Measurements from ENCODE around the gene CARF. TPM values are rescaled to one million over a fixed set of nuclear protein-coding genes. Genes with fewer than 3 reads are reported as not detected.

The CARF gene
- total and polyA plus RNA-seq, 2 donors (not counting 3 experiments of a cell fraction or from before 2014, with no cell fraction given): 1.0 to 3.7 TPM

DNA sequence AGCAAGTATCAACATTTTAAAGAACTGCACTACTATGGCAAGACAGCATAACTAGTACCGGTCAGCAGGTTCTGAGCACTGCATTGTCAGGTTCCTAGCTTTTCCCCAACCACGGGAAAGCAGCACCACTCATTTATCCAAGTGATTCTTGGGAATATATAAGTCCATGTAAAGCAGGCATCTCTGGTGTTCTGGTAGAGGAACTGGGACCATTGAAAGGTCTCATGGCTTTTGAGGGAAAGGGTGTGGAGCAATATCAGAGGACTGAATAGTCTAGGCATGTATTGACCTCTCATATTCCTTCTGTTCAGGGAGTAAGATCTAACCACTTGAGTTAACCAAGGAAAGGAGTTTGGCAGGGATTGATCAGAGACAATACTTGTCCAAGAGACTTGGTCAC lies 34.4 kb upstream of the CARF start:
- no peak overlapping the region for H3K4me3 ChIP-seq (replicated peaks in 1 of 3; ENCODE audit: insufficient read depth in 1 of 3, low read depth in 1 of 3, low read length in 3 of 3)
- H3K79me2 ChIP-seq (ENCODE audit: control insufficient read depth, insufficient read depth, low read length): no peaks in the 10 kb centered on the region
- H4K20me1 ChIP-seq (replicated peaks; ENCODE audit: control insufficient read depth, extremely low read depth, insufficient read depth, low read length): no peaks in the 10 kb centered on the region
- ChIA-PET CTCF (interaction anchor here (1.1 kb wide), 1 partner anchor 13 kb away, joined by 4 read pairs; no protein-coding TSS in a partner anchor), POLR2A (no interaction called here)
- no peak overlapping the region for H2AFZ ChIP-seq (ENCODE audit: low read depth, low read length)
- TF ChIP-seq JUN (IDR thresholded peaks at IDR 0.05; ENCODE audit: borderline replicate concordance, insufficient read depth, insufficient read length, low read depth): no peak
- no peak for TF ChIP-seq POLR2A (IDR thresholded peaks at IDR 0.05; ENCODE audit: low read depth, low read length)
- TF ChIP-seq FOS (IDR thresholded peaks at IDR 0.05; ENCODE audit: borderline replicate concordance, insufficient read depth, low read length): no peak
- TF ChIP-seq, protein P1, sequence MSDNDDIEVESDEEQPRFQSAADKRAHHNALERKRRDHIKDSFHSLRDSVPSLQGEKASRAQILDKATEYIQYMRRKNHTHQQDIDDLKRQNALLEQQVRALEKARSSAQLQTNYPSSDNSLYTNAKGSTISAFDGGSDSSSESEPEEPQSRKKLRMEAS (IDR thresholded peaks at IDR 0.05; ENCODE audit: insufficient read depth, insufficient read length): no peak
- no peak for TF ChIP-seq EZH2 (IDR thresholded peaks at IDR 0.05; ENCODE audit: borderline replicate concordance, low read depth, low read length, severe bottlenecking)
- no peak for TF ChIP-seq GATA2 (IDR thresholded peaks at IDR 0.05; ENCODE audit: insufficient read depth, insufficient read length, low read depth, low read length)
- no peak for TF ChIP-seq MYC (IDR thresholded peaks at IDR 0.05; ENCODE audit: low read depth, low read length)
- no peaks in the 10 kb centered on the region for H3K9me3 ChIP-seq (replicated peaks; ENCODE audit: control insufficient read depth, insufficient read depth, low read length)
- no peaks in the 10 kb centered on the region for H3K4me1 ChIP-seq (ENCODE audit: control insufficient read depth, extremely low read depth, insufficient read depth, low read length)
- H3K4me2 ChIP-seq (ENCODE audit: insufficient read depth, low read length): no peak overlapping the region
- H3K9ac ChIP-seq (replicated peaks; ENCODE audit: extremely low read depth, insufficient read depth, low read length): no peak overlapping the region
- H3K36me3 ChIP-seq (ENCODE audit: control insufficient read depth in 2 of 2, extremely low read depth in 1 of 2, insufficient read depth in 2 of 2, low read length in 2 of 2): peaks cover 0 to under 1% of the 10 kb centered on the region in 2 experiments
- no peak overlapping the region for H3K27ac ChIP-seq (ENCODE audit: insufficient read depth, low read depth, low read length)
- no peaks in the 10 kb centered on the region for H3K27me3 ChIP-seq (ENCODE audit: control insufficient read depth in 2 of 2, insufficient read depth in 2 of 2, low read length in 2 of 2)
- dilution Hi-C loops (cut with MboI; ENCODE audit: extremely low pct_ligation_motif_present, low sequenced_read_pairs): no loop called here
- no TSS peak for BruUV-seq (replicated peaks)
- no peak for FAIRE-seq
- intact Hi-C loops (cut with micrococcal nuclease): no loop called here
- H3K9me1 ChIP-seq (replicated peaks; ENCODE audit: control insufficient read depth, extremely low read depth, insufficient read depth, low read length): no peaks in the 10 kb centered on the region
- DNase-seq (ENCODE audit: low read depth, low spot score): no peak

DNA sequence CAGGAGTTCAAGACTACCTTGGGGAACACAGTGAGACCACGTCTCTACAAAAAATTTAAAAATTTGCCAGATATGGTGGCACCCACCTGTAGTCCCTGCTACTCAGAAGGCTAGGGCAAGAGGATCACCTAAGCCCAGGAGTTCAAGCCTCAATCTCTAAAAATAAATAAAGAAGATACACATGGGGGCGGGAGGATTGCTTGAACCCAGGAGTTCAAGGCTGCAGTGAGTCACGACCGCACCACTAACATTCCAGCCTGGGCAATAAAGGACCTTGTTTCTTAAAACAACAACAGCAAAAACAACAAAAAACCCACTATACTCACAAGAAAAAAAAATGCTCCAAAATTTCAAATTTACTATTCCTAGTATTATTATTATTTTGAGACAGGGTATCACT lies 30.5 kb upstream of the CARF start:
- dilution Hi-C loops (cut with MboI; ENCODE audit: extremely low pct_ligation_motif_present, low sequenced_read_pairs): no loop called here
- H3K27ac ChIP-seq (ENCODE audit: insufficient read depth, low read depth, low read length): no peak overlapping the region
- POLR2A ChIA-PET: no interaction called here
- FAIRE-seq (no peak), DNase-seq (ENCODE audit: low read depth, low spot score) (no peak)
- H3K9me1 ChIP-seq (replicated peaks; ENCODE audit: control insufficient read depth, extremely low read depth, insufficient read depth, low read length): no peaks in the 10 kb centered on the region
- no peak overlapping the region for H2AFZ ChIP-seq (ENCODE audit: low read depth, low read length)
- no peak overlapping the region for H3K4me2 ChIP-seq (ENCODE audit: insufficient read depth, low read length)
- H3K9ac ChIP-seq (replicated peaks; ENCODE audit: extremely low read depth, insufficient read depth, low read length): no peak overlapping the region
- H3K4me1 ChIP-seq (ENCODE audit: control insufficient read depth, extremely low read depth, insufficient read depth, low read length): peaks cover 3% of the 10 kb centered on the region
- CTCF ChIA-PET: interaction anchor here (0.7 to 1.6 kb wide), 2 partner anchors 9 to 29 kb away, joined by 3 to 7 read pairs; no protein-coding TSS in a partner anchor
- H3K9me3 ChIP-seq (replicated peaks; ENCODE audit: control insufficient read depth, insufficient read depth, low read length): no peaks in the 10 kb centered on the region
- no TSS peak for BruUV-seq (replicated peaks)
- H4K20me1 ChIP-seq (replicated peaks; ENCODE audit: control insufficient read depth, extremely low read depth, insufficient read depth, low read length): no peaks in the 10 kb centered on the region
- intact Hi-C loops (cut with micrococcal nuclease): no loop called here
- no peaks in the 10 kb centered on the region for H3K79me2 ChIP-seq (ENCODE audit: control insufficient read depth, insufficient read depth, low read length)
- peaks cover 0 to 2% of the 10 kb centered on the region in 2 experiments for H3K36me3 ChIP-seq (ENCODE audit: control insufficient read depth in 2 of 2, extremely low read depth in 1 of 2, insufficient read depth in 2 of 2, low read length in 2 of 2)
- H3K4me3 ChIP-seq (replicated peaks in 1 of 3; ENCODE audit: insufficient read depth in 1 of 3, low read depth in 1 of 3, low read length in 3 of 3): no peak overlapping the region
- H3K27me3 ChIP-seq (ENCODE audit: control insufficient read depth in 2 of 2, insufficient read depth in 2 of 2, low read length in 2 of 2): no peaks in the 10 kb centered on the region
- TF ChIP-seq GATA2 (IDR thresholded peaks at IDR 0.05; ENCODE audit: insufficient read depth, insufficient read length, low read depth, low read length) (no peak), JUN (IDR thresholded peaks at IDR 0.05; ENCODE audit: borderline replicate concordance, insufficient read depth, insufficient read length, low read depth) (no peak), POLR2A (IDR thresholded peaks at IDR 0.05; ENCODE audit: low read depth, low read length) (no peak), FOS (IDR thresholded peaks at IDR 0.05; ENCODE audit: borderline replicate concordance, insufficient read depth, low read length) (no peak), POLR2AphosphoS5 (IDR thresholded peaks at IDR 0.05; ENCODE audit: insufficient read depth, low read depth, low read length) (no peak), EZH2 (IDR thresholded peaks at IDR 0.05; ENCODE audit: borderline replicate concordance, low read depth, low read length, severe bottlenecking) (no peak), MYC (IDR thresholded peaks at IDR 0.05; ENCODE audit: low read depth, low read length) (no peak)
- TF ChIP-seq, protein P1 (IDR thresholded peaks at IDR 0.05; ENCODE audit: insufficient read depth, insufficient read length): no peak
- TF ChIP-seq, protein P2, sequence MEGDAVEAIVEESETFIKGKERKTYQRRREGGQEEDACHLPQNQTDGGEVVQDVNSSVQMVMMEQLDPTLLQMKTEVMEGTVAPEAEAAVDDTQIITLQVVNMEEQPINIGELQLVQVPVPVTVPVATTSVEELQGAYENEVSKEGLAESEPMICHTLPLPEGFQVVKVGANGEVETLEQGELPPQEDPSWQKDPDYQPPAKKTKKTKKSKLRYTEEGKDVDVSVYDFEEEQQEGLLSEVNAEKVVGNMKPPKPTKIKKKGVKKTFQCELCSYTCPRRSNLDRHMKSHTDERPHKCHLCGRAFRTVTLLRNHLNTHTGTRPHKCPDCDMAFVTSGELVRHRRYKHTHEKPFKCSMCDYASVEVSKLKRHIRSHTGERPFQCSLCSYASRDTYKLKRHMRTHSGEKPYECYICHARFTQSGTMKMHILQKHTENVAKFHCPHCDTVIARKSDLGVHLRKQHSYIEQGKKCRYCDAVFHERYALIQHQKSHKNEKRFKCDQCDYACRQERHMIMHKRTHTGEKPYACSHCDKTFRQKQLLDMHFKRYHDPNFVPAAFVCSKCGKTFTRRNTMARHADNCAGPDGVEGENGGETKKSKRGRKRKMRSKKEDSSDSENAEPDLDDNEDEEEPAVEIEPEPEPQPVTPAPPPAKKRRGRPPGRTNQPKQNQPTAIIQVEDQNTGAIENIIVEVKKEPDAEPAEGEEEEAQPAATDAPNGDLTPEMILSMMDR (IDR thresholded peaks at IDR 0.05; ENCODE audit: extremely low read depth in 1 of 2, insufficient read depth in 1 of 2, low read depth in 1 of 2, low read length in 2 of 2): no peak

All from endothelial cell of umbilical vein (primary cell).